Stomach (tissue), 9 donors: ENCODE data around the gene C3orf22. TPM values are rescaled to one million over a fixed set of nuclear protein-coding genes. Genes with fewer than 3 reads are reported as not detected.

Source experiments
- DNase-seq, 2 donors: peaks; one replicate each; pipeline versions ENCODE4 v3.0.0 to v3.0.0-alpha.2; 2013 to 2019
- H3K27ac ChIP-seq, 5 donors: fragments of 200-600 bp in 4 of 5; sonication (generic) in 4 of 5; one replicate each; pipeline ENCODE4 v1.5.1; 2013 to 2019; ENCODE audit warnings: mild to moderate bottlenecking in 1 of 5, moderate library complexity in 1 of 5
- H3K27me3 ChIP-seq, 3 donors: fragments of 200-600 bp; sonication (generic); one replicate each; pipeline ENCODE4 v1.5.1; 2017 to 2019; ENCODE audit warnings: mixed run types in 1 of 3
- H3K36me3 ChIP-seq, 4 donors: fragments of 200-600 bp; sonication (generic); 1 replicate in 3 of 4; 2 replicates in 1 of 4; pipeline ENCODE4 v1.5.1; 2016 to 2019
- H3K4me1 ChIP-seq, 4 donors: fragments of 200-600 bp; sonication (generic); one replicate each; pipeline ENCODE4 v1.5.1; 2016 to 2019
- H3K4me3 ChIP-seq, 4 donors: fragments of 200-600 bp; sonication (generic) in 3 of 4; one replicate each; pipeline ENCODE4 v1.5.1; 2016 to 2019; ENCODE audit warnings: mild to moderate bottlenecking in 1 of 4
- H3K9me3 ChIP-seq, 4 donors: fragments of 200-600 bp; sonication (generic); one replicate each; pipeline ENCODE4 v1.5.1; 2016 to 2019
- EP300 ChIP-seq: sonication (generic); formaldehyde crosslinking; IDR thresholded peaks from one replicate; pipeline ENCODE4 v1.6.1; 2017; ENCODE audit warnings: antibody characterized with exemption
- POLR2A ChIP-seq, 4 donors: fragments of 450-650 bp; IDR thresholded peaks; one replicate each; pipeline ENCODE4 v1.6.1; 2016; ENCODE audit warnings: antibody characterized with exemption in 4 of 4, control low read depth in 2 of 4, mild to moderate bottlenecking in 1 of 4, moderate library complexity in 1 of 4
- POLR2AphosphoS5 ChIP-seq, 3 donors: sonication (generic); formaldehyde crosslinking; IDR thresholded peaks; one replicate each; pipeline ENCODE4 v1.6.1; 2016; ENCODE audit warnings: antibody characterized with exemption in 3 of 3
- WGBS, 5 donors: extraction: QIAGEN DNeasy Blood & Tissue Kit in 3 of 5; methylation state at CpG; one replicate each; pipeline versions ENCODE4 v1.1.5 to v1.1.7; 2013 to 2018; 5-methylcytosine and 5-hydroxymethylcytosine counted together
- intact Hi-C: fragments of 100-400 bp; cut with DNase I; formaldehyde crosslinking; loops from one replicate; pipeline ENCODE4 v1.15.1; 2023; ENCODE audit warnings: low total_unique reads
- polyA plus RNA-seq, 3 donors: library from polyadenylated mRNA; stranded (reverse); fragments of 200-250 nt; gene quantifications; one replicate each; pipeline ENCODE4 v1.2.3, GENCODE V29; 2013
- total RNA-seq, 5 donors: library from RNA; depleted of rRNA; stranded (reverse); fragments of >200 nt; gene quantifications; one replicate each; pipeline versions ENCODE4 v1.1.0 to v1.2.3, GENCODE V29; 2014 to 2016
- TF ChIP-seq, protein P1 (sequence below), 7 experiments: fragments of 450-650 bp in 4 of 7; fragments of 200-600 bp in 3 of 7; sonication (generic) in 3 of 7; IDR thresholded peaks; one replicate each; pipeline ENCODE4 v1.5.1; 2016 to 2019; ENCODE audit warnings: antibody characterized with exemption in 7 of 7, control low read depth in 2 of 7, mild to moderate bottlenecking in 1 of 7
- donor health status: healthy with polysubstance abuse.
- donor health status: Bipolar disorder and iron deficiency.
- donor health status: healthy.

Gene C3orf22
- total and polyA plus RNA-seq, 8 donors, result not detected

DNA sequence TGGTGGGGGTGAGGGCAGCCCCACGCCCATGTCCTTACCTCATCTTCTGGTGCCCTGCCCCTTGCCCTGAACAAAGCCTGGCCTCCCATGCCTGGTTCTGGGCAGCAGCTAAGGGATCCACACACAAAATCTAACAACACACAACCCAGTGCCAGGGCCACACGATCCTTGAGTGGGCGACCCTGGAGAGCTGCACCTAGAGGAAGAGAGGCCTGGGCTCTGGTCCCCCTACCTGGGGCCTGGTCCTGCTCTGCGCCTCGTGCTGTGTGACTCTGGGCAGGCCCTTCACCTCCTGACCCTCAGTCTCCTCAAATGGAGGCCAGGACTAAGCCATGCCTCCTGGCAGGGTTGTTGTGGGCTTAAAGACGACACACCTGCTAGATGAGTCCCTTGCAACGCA lies 20.0 kb upstream of the C3orf22 start:
- H3K4me1 ChIP-seq, result no peaks in the 10 kb centered on the region
- intact Hi-C loops, result no loop called here
- no peaks in the 10 kb centered on the region for H3K9me3 ChIP-seq
- TF ChIP-seq, protein P1, sequence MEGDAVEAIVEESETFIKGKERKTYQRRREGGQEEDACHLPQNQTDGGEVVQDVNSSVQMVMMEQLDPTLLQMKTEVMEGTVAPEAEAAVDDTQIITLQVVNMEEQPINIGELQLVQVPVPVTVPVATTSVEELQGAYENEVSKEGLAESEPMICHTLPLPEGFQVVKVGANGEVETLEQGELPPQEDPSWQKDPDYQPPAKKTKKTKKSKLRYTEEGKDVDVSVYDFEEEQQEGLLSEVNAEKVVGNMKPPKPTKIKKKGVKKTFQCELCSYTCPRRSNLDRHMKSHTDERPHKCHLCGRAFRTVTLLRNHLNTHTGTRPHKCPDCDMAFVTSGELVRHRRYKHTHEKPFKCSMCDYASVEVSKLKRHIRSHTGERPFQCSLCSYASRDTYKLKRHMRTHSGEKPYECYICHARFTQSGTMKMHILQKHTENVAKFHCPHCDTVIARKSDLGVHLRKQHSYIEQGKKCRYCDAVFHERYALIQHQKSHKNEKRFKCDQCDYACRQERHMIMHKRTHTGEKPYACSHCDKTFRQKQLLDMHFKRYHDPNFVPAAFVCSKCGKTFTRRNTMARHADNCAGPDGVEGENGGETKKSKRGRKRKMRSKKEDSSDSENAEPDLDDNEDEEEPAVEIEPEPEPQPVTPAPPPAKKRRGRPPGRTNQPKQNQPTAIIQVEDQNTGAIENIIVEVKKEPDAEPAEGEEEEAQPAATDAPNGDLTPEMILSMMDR (IDR thresholded peaks at IDR 0.05), result no peak
- TF ChIP-seq POLR2A (IDR thresholded peaks at IDR 0.05) (no peak), EP300 (no peak), POLR2AphosphoS5 (IDR thresholded peaks at IDR 0.05) (no peak)
- no peak overlapping the region for H3K27ac ChIP-seq
- DNase-seq, result no peak
- H3K4me3 ChIP-seq, result no peak overlapping the region
- H3K27me3 ChIP-seq, result no peaks in the 10 kb centered on the region
- H3K36me3 ChIP-seq, result no peaks in the 10 kb centered on the region
- 75 to 94% (median 90%) methylated on average over 3 to 7 of the region's 7 CpGs for WGBS, 5 donors

DNA sequence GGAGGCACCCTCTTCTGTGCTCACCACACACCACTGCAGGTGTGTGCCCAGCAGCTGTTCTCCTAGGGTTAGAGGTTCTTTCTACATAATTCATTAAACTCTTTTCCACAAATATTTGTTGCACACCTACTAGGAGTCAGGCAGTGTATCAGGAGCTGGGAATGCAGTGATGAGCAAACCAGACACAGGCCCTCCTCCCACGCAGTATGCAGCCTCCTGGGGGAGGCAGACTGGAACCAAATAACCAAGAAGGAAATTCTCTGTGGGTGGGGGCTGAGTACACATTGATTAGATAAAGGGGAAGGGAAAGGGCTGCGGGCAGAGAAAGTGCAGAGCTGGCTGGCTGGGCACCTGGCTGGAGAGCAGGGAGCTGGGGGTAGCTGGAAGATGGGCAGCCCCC lies 18.5 kb upstream of the C3orf22 start:
- no peak overlapping the region for H3K4me3 ChIP-seq
- no peaks in the 10 kb centered on the region for H3K36me3 ChIP-seq
- no peak for DNase-seq
- intact Hi-C loops, result no loop called here
- no peaks in the 10 kb centered on the region for H3K27me3 ChIP-seq
- WGBS, 5 donors, result 34 to 49% (median 39%) methylated on average over 2 of the region's 2 CpGs
- TF ChIP-seq, protein P1 (IDR thresholded peaks at IDR 0.05), result no peak
- TF ChIP-seq EP300, result no peak
- TF ChIP-seq POLR2AphosphoS5 (IDR thresholded peaks at IDR 0.05), result no peak
- TF ChIP-seq POLR2A (IDR thresholded peaks at IDR 0.05), result no peak
- H3K27ac ChIP-seq, result no peak overlapping the region
- H3K9me3 ChIP-seq, result no peaks in the 10 kb centered on the region
- no peaks in the 10 kb centered on the region for H3K4me1 ChIP-seq

DNA sequence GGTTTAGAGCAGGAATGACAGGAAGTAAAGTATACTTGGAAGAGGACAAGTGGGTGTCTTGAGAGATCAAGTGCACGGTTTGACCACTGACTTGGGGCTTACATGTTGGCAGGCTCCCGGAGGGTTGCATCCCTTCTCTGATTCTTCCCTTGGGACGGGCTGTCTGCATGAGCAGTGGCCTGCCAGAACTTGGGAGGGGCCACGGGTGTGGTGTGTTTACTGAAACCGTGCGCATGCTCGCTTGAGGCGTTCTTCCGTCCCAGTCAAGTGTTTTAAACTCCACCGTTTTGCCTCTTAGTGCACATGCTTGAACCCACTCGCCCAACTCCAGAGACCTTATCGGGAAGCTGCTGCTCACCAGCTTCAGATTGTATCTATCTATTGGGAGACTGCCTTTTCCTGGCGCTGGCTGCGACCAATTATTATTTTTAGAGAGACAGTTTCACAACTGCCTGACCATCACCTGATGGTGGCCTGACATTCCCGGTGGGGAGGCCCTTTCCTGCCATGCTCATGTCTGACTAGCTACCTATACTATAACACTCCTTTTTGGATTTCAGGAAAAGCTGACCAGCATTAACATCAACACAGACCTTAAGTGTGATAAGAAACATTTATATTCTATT lies 14.9 kb upstream of the C3orf22 start:
- intact Hi-C loops, result no loop called here
- no peak for TF ChIP-seq POLR2A (IDR thresholded peaks at IDR 0.05)
- no peak overlapping the region for H3K27ac ChIP-seq
- H3K4me3 ChIP-seq, result no peak overlapping the region
- H3K27me3 ChIP-seq, result no peaks in the 10 kb centered on the region
- WGBS, 5 donors, result 37 to 51% (median 48%) methylated on average over 15 of the region's 15 CpGs
- peak; percentile 38 to 50 for DNase-seq
- no peaks in the 10 kb centered on the region for H3K36me3 ChIP-seq
- H3K9me3 ChIP-seq, result no peaks in the 10 kb centered on the region
- no peaks in the 10 kb centered on the region for H3K4me1 ChIP-seq

DNA sequence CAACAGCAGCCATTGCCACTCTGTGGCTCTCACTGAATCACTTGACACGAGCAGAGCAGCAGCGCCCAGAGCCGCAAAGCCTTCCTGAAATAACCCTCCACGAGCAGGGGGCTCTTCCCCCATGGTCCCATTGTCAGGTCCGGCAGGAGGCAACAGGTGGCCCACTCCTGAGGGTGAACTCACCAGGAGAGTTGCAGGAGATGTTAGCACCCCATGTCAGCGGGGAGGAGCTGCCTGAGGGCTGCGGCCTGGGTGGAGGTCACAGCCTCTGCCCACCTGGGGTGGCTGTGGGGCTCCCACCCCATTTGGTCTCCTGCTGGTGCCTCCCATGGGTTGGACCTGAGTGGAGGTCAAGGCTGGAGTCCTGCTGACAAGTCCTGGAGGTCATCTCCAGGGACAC lies 12.3 kb upstream of the C3orf22 start:
- intact Hi-C loops, result no loop called here
- Histone ChIP-seq H3K27me3 (peaks cover 0 to 7% (median 0%) of the 10 kb centered on the region in 3 donors), H3K36me3 (no peaks in the 10 kb centered on the region), H3K4me3 (no peak overlapping the region), H3K27ac (no peak overlapping the region), H3K9me3 (no peaks in the 10 kb centered on the region), H3K4me1 (no peaks in the 10 kb centered on the region)
- 87 to 96% (median 89%) methylated on average over 3 to 7 of the region's 7 CpGs for WGBS, 5 donors
- no peak for TF ChIP-seq EP300
- no peak for DNase-seq

DNA sequence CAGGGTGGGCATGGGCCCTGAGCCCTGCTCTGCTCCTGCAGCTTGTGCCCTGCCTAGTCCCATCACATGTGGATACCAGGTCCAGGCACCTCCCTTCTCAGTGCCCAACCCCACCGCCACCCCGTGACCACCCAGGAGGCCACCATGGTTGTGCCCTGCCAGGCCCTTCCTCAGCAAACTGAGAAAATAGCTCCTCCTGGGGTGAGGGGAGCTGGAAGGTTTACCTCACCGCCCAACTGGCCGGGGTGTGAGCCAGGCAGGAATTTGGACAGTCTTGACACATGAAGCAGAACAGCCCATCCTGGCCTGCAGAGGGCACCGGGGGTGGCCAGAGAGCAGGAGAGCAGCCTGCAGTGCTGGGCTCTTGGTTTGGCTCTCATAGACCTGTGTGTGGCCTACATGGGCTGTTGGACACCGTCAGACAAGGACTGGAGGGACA lies 11.4 kb upstream of the C3orf22 start:
- H3K27me3 ChIP-seq, result peaks cover 0 to 7% (median 0%) of the 10 kb centered on the region in 3 donors
- no peak overlapping the region for H3K4me3 ChIP-seq
- H3K27ac ChIP-seq, result no peak overlapping the region
- intact Hi-C loops, result no loop called here
- H3K36me3 ChIP-seq, result no peaks in the 10 kb centered on the region
- H3K4me1 ChIP-seq, result no peaks in the 10 kb centered on the region
- no peak for DNase-seq
- 33 to 82% (median 75%) methylated on average over 2 to 6 of the region's 6 CpGs for WGBS, 5 donors
- H3K9me3 ChIP-seq, result no peaks in the 10 kb centered on the region
- TF ChIP-seq POLR2A (IDR thresholded peaks at IDR 0.05) (no peak), EP300 (no peak), POLR2AphosphoS5 (IDR thresholded peaks at IDR 0.05) (no peak)

DNA sequence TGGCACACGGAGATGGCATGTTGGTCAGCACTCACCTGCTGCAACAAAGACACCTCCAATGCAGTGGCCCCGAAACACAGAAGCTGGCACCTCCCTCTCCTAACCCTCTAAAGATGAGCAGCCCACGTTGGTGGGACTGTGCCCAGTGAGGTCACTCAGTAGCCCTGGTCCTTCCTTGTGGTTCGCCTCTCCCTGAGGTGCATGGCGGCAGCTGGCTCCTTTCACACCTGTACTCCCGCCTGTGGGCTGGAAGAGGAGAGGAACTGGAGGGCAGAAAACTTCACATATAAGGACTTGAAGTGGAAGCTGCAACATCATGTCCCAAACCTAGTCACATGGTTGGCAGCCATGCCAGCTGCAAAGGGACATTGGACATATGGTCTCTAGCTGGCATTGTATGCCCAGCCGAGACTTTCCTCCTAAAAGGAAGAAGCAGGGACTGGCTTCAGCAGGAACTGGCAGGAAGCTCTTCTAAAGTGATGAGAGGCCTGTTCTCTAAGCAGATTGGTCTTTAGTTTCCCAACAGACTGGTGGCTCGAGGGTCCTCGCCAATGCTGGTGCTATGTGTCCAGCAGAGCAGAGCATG lies 10.8 kb upstream of the C3orf22 start:
- Histone ChIP-seq H3K36me3 (no peaks in the 10 kb centered on the region), H3K9me3 (no peaks in the 10 kb centered on the region), H3K4me1 (no peaks in the 10 kb centered on the region), H3K27me3 (peaks cover 0 to 7% (median 0%) of the 10 kb centered on the region in 3 donors), H3K27ac (no peak overlapping the region), H3K4me3 (no peak overlapping the region)
- 83 to 87% (median 86%) methylated on average over 9 of the region's 9 CpGs for WGBS, 5 donors
- intact Hi-C loops, result no loop called here
- no peak for DNase-seq
- TF ChIP-seq, protein P1 (IDR thresholded peaks at IDR 0.05), result no peak
- TF ChIP-seq POLR2A (IDR thresholded peaks at IDR 0.05) (no peak), EP300 (no peak), POLR2AphosphoS5 (IDR thresholded peaks at IDR 0.05) (no peak)
